ENCODE data around the gene ARFGEF2. TPM values are rescaled to one million over a fixed set of nuclear protein-coding genes. Genes with fewer than 3 reads are reported as not detected.
"Not testable (repeated sequence)": the region's sequence is repeated elsewhere in the genome, so short reads cannot be mapped to it uniquely, and the experiment has no call there.

ARFGEF2 gene
- total RNA-seq, 2 donors from 2014 or later = 31.5 to 46.5 TPM

DNA sequence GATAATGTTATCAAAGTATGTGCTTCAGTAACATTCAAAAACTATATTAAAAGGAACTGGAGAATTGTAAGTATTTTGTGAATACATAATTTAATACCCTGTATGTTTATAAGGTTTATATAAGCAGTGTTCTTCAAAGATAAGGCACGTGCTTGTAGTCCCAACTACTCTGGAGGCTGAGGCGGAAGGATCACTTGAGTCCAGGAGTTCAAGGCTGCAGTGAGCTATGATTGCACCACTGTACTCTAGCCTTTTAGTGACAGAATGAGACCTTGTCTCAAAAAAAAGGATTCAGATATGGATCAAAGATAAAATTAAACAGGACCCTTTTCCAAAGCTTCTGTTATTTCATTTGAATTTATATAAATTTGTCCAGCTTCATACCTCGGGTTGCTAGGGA, 141.8 kb downstream of the ARFGEF2 start:
- H3K9me3 ChIP-seq = no peaks in the 10 kb centered on the region
- H3K27ac ChIP-seq = no peak overlapping the region
- TF ChIP-seq, protein P1, sequence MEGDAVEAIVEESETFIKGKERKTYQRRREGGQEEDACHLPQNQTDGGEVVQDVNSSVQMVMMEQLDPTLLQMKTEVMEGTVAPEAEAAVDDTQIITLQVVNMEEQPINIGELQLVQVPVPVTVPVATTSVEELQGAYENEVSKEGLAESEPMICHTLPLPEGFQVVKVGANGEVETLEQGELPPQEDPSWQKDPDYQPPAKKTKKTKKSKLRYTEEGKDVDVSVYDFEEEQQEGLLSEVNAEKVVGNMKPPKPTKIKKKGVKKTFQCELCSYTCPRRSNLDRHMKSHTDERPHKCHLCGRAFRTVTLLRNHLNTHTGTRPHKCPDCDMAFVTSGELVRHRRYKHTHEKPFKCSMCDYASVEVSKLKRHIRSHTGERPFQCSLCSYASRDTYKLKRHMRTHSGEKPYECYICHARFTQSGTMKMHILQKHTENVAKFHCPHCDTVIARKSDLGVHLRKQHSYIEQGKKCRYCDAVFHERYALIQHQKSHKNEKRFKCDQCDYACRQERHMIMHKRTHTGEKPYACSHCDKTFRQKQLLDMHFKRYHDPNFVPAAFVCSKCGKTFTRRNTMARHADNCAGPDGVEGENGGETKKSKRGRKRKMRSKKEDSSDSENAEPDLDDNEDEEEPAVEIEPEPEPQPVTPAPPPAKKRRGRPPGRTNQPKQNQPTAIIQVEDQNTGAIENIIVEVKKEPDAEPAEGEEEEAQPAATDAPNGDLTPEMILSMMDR (IDR thresholded peaks at IDR 0.05) = no peak
- DNase-seq (ENCODE audit: low spot score) = no peak
- H3K4me3 ChIP-seq = no peak overlapping the region
- no peaks in the 10 kb centered on the region for H3K27me3 ChIP-seq
- peaks cover 58% of the 10 kb centered on the region for H3K36me3 ChIP-seq
- H3K4me1 ChIP-seq = no peaks in the 10 kb centered on the region

DNA sequence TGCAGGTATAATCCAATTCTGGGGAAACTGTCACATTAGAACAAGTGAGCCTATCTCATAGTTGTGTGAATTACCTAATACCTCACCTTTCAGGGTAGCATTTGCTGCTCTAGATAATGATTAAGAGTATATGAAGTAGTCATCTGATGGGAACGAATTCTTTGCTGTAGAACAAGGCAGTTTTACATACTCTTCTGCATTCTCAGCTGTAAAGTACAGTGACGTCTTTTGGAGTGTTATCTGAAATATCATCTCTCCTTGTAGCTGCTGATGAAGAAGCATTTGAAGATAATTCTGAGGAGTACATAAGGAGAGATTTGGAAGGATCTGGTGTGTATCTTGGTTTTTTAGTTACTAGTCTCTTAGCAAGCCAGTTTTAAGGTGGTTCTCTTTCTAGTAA, 153.0 kb downstream of the ARFGEF2 start:
- H3K27me3 ChIP-seq = no peaks in the 10 kb centered on the region
- no peak overlapping the region for H3K27ac ChIP-seq
- no peaks in the 10 kb centered on the region for H3K4me1 ChIP-seq
- no peak overlapping the region for H3K4me3 ChIP-seq
- peaks cover 78% of the 10 kb centered on the region for H3K36me3 ChIP-seq
- no peak for DNase-seq (ENCODE audit: low spot score)
- H3K9me3 ChIP-seq = no peaks in the 10 kb centered on the region
- TF ChIP-seq, protein P1 (IDR thresholded peaks at IDR 0.05) = no peak

DNA sequence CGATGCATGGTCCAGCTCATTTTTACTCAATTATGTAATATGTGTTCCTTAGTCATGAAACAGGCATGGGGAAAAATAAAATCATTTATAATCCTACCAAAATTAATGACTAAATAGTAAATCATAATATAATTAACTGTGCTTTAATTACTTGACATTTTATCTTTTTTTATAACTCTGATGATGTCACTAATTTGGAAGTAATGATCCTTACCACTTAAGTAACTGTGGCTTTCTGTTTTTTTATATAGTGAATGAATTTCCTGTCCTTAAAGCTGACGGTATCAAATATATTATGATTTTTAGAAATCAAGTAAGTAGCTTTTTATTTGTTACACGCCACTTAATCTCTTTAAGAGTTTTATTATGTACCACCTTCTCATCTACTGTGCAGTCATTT, 156.8 kb downstream of the ARFGEF2 start:
- Histone ChIP-seq H3K27me3 (no peaks in the 10 kb centered on the region), H3K9me3 (no peaks in the 10 kb centered on the region), H3K36me3 (peaks cover 65% of the 10 kb centered on the region), H3K4me3 (no peak overlapping the region), H3K4me1 (no peaks in the 10 kb centered on the region), H3K27ac (no peak overlapping the region)
- TF ChIP-seq, protein P1 (IDR thresholded peaks at IDR 0.05) = no peak
- no peak for DNase-seq (ENCODE audit: low spot score)

DNA sequence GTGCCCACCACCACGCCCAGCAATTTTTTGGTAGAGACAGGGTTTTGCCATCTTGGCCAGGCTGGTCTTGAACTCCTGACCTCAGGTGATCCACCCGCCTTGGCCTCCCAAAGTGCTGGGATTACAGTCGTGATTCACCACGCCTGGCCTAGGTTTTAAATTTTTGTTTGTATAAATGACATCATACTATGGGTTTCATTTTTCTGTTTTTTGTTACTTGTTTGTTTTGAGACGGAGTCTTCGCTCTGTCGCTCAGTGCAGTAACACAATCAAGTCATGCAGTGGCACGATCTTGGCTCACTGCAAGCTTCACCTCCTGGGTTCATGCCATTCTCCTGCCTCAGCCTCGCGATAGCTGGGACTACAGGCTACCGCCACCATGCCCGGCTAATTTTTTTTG, 160.8 kb downstream of the ARFGEF2 start:
- H3K9me3 ChIP-seq; H3K4me1 ChIP-seq; H3K27me3 ChIP-seq; H3K27ac ChIP-seq; H3K4me3 ChIP-seq; DNase-seq (ENCODE audit: low spot score): not testable (repeated sequence)
- peaks cover 72% of the 10 kb centered on the region for H3K36me3 ChIP-seq

Other genes starting within 250 kb of the ARFGEF2 start
- gene PREX1, start 93.7 kb upstream of the ARFGEF2 start, total RNA-seq = 10 to 100 TPM; 11.5 to 21.7 TPM
- gene CSE1L, start 124.6 kb downstream of the ARFGEF2 start, total RNA-seq = 10 to 100 TPM; 27.0 to 32.0 TPM